Measurements from ENCODE around the gene COL16A1.

DNA sequence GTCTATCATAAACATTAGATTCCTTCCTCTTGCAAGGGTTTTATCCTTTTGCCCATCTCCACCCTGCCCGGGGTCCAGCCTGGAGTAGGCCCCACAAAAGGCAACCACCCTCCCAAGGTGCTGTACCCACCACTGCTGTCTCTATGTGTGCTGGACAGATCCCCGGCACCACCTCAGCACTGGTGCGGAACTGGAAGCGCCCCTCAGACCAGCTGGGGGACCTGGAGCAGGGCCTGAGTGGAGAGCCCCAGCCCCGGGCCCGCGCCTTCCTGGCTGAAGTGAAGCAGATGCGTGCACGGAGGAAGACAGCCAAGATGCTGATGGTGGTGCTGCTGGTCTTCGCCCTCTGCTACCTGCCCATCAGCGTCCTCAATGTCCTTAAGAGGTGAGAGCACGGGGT is 80.5 kb downstream of the COL16A1 start:
- TF ChIP-seq, protein P1, sequence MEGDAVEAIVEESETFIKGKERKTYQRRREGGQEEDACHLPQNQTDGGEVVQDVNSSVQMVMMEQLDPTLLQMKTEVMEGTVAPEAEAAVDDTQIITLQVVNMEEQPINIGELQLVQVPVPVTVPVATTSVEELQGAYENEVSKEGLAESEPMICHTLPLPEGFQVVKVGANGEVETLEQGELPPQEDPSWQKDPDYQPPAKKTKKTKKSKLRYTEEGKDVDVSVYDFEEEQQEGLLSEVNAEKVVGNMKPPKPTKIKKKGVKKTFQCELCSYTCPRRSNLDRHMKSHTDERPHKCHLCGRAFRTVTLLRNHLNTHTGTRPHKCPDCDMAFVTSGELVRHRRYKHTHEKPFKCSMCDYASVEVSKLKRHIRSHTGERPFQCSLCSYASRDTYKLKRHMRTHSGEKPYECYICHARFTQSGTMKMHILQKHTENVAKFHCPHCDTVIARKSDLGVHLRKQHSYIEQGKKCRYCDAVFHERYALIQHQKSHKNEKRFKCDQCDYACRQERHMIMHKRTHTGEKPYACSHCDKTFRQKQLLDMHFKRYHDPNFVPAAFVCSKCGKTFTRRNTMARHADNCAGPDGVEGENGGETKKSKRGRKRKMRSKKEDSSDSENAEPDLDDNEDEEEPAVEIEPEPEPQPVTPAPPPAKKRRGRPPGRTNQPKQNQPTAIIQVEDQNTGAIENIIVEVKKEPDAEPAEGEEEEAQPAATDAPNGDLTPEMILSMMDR (IDR thresholded peaks at IDR 0.05): no peak
- no peak for TF ChIP-seq POLR2AphosphoS5 (IDR thresholded peaks at IDR 0.05)
- TF ChIP-seq POLR2A (IDR thresholded peaks at IDR 0.05): no peak
- TF ChIP-seq EP300 (IDR thresholded peaks at IDR 0.05): no peak

Data from sigmoid colon (tissue), 4 donors.